ENCODE data around the gene RASL10A.

The RASL10A gene

GRCh38 chr22:29268511-29269229 lies 46.8 kb downstream of the RASL10A start:
- peak; percentile 65 for DNase-seq (ENCODE audit: low spot score)

- peak; percentile 95 for DNase-seq (ENCODE audit: low spot score)
These were observed 47.5 kb downstream of the RASL10A start, which contains the start of the genes EWSR1 and RHBDD3 for GRCh38 chr22:29267858-29268510. Gene EWSR1 (plus strand): TSS chr22:29268268. CDS start chr22:29268337, 69 bp downstream. Gene RHBDD3 (minus strand): TSS chr22:29267981. CDS start chr22:29265626, 2,355 bp downstream.

DNA sequence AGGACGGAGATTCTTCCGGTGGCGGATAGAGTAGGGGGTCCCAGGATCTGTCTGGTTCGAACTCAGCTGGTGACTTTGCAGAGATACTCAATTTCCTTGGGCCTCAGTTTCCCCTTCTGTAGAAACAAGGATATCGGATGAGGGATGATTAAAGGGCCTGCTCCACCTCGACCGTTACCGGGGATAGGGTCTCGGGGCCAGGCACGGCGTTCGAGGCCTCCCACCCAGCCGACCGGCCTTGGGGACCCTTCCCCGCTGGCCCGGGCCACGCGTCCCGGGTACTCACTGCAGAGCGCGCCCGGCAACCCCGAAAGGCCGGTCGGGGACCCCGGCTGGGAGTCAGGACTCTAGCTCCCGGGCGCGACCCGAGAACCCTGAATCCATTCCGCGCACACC lies 48.0 kb downstream of the RASL10A start:
- no peak for DNase-seq (ENCODE audit: low spot score)

GRCh38 chr22:29266564-29267461 lies 48.7 kb downstream of the RASL10A start:
- peak; percentile 30 for DNase-seq (ENCODE audit: low spot score)

- DNase-seq (ENCODE audit: low spot score): no peak
These were observed 49.6 kb downstream of the RASL10A start for GRCh38 chr22:29265929-29266328.

DNA sequence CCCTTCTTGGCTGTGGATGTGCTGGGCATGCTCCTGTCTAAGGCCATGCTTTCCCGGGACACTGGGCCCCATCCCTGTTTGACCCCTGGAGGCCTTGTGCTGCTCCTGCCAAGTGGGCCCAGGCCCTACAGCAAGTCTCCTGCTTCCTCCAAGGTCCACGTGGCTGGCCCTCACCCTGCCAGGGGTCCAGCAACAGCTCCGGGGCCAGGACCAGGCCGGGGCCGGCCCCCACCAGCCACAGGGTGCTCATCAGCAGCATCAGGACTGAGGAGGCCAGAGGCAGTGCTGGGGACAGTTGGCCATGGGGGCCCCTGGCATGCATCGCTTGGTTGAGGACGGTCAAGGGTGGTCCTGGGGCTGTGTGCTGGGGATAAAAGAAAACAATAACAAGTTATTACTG lies 50.2 kb downstream of the RASL10A start:
- DNase-seq (ENCODE audit: low spot score): no peak

DNA sequence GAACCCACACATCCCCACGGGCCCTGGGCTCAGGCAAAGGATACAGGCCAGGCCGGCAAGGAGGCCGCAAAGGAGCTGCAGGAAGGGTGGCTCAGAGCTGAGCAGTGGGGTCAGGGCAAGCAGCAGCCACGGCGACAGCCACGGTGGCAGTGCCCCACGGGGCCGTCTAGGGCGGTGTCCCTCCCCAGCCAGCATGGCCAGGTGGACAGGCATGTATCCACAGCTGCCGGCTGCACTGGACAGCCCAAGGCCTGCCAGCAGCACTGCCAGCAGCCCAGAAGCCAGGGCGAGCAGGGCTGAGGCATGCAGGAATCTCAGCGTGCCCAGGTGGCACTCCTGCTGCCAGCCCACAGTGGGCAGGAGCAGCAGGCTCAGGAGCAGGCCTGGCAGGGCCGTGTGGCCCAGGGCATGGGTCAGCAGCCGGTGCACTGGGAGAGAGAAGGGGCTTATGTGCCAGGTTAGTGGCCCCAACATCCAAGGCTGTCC lies 51.7 kb downstream of the RASL10A start:
- no peak for DNase-seq (ENCODE audit: low spot score)
